K562 (cell line): ENCODE data around the gene ARID3B. TPM values are rescaled to one million over a fixed set of nuclear protein-coding genes. Genes with fewer than 3 reads are reported as not detected.

Experiments used
- ATAC-seq: fragments of 200-7000 bp; cut with Tn5 transposase; 3 replicates; pipeline ENCODE4 v1.9.1; 2020; ENCODE audit warnings: moderate library complexity
- BruUV-seq: library from RNA; stranded (reverse); fragments of 400-500 nt; replicated peaks from 2 replicates; lab custom pipeline; 2021; lab: Mats Ljungman, UMichigan
- CTCF ChIA-PET: fragments of 300-600 bp; formaldehyde crosslinking; extraction: SDS; loops from one replicate; lab custom pipeline; 2021; ENCODE audit warnings: low intra/inter-chr PET ratio; lab: Yijun Ruan, JAX
- POLR2A ChIA-PET: fragments of 300-600, 350-650 bp; sonication (Branson Sonifier 250); formaldehyde crosslinking; extraction: SDS; loops from one replicate; lab custom pipeline; 2021; ENCODE audit warnings: antibody characterized with exemption, inconsistent platforms; lab: Yijun Ruan, JAX
- DNase-seq, 4 experiments: peaks; one replicate each; pipeline versions ENCODE4 v3.0.0 to v3.0.0-alpha.2; 2011 to 2018; ENCODE audit warnings: low spot score in 3 of 4, mixed read lengths in 3 of 4; ENCODE audit errors: extremely low read depth in 1 of 4
- FAIRE-seq: peaks from 2 replicates; lab custom pipeline; 2011; peaks lifted over from hg19 to GRCh38; lab: Jason Lieb, UNC
- H2AFZ ChIP-seq: 2 replicates; pipeline ENCODE4 v1.6.0; 2011; ENCODE audit warnings: low read depth, low read length, control low read depth, inconsistent platforms
- H3K27ac ChIP-seq: fragments of 200-600 bp; 3 replicates; pipeline ENCODE4 v1.8.0; 2011; ENCODE audit warnings: low read depth, mild to moderate bottlenecking, control low read depth, inconsistent platforms, low read length, moderate library complexity, mixed read lengths; ENCODE audit errors: extremely low read depth
- H3K27me3 ChIP-seq, 2 experiments: fragments of 300-600 bp in 1 of 2; 2 replicates in 1 of 2; 3 replicates in 1 of 2; pipeline versions ENCODE4 v1.6.0 to v1.8.0; 2011; ENCODE audit warnings: inconsistent platforms in 2 of 2, low read length in 2 of 2, mild to moderate bottlenecking in 1 of 2, mixed read lengths in 1 of 2, moderate library complexity in 1 of 2; ENCODE audit not compliant: control insufficient read depth in 2 of 2, insufficient read depth in 2 of 2
- H3K36me3 ChIP-seq: fragments of 300-600 bp; 3 replicates; pipeline ENCODE4 v1.8.0; 2011; ENCODE audit warnings: mild to moderate bottlenecking, low read length, inconsistent platforms; ENCODE audit not compliant: control insufficient read depth, insufficient read depth
- H3K4me1 ChIP-seq, 2 experiments: fragments of 200-600 bp in 1 of 2; replicated peaks in 1 of 2; 2 replicates in 1 of 2; 3 replicates in 1 of 2; pipeline versions ENCODE4 v1.5.1 to v1.8.0; 2011; ENCODE audit warnings: inconsistent platforms in 2 of 2, low read length in 2 of 2, mild to moderate bottlenecking in 1 of 2, mixed read lengths in 1 of 2, moderate library complexity in 1 of 2; ENCODE audit not compliant: control insufficient read depth in 2 of 2, insufficient read depth in 2 of 2
- H3K4me2 ChIP-seq: 2 replicates; pipeline ENCODE4 v1.6.1; 2011; ENCODE audit warnings: low read length, control low read depth, inconsistent platforms, mixed read lengths; ENCODE audit not compliant: insufficient read depth
- H3K4me3 ChIP-seq: fragments of 200-600 bp; sonication (generic), shearing (Covaris generic); 2 replicates; pipeline ENCODE4 v1.5.1; 2016; ENCODE audit warnings: control low read depth, inconsistent platforms
- H3K79me2 ChIP-seq: fragments of 200-600 bp; 3 replicates; pipeline ENCODE4 v1.8.0; 2011; ENCODE audit warnings: low read length, inconsistent platforms; ENCODE audit not compliant: control insufficient read depth, insufficient read depth
- H3K9ac ChIP-seq, 2 experiments: 2 replicates each; pipeline versions ENCODE4 v1.6.0 to v1.6.1; 2011; ENCODE audit warnings: low read depth in 2 of 2, low read length in 2 of 2, control low read depth in 1 of 2, inconsistent platforms in 1 of 2, mild to moderate bottlenecking in 1 of 2, mixed read lengths in 1 of 2; ENCODE audit not compliant: insufficient read depth in 1 of 2
- H3K9me1 ChIP-seq: one replicate; pipeline ENCODE4 v1.6.0; 2011; ENCODE audit warnings: inconsistent platforms, mild to moderate bottlenecking, low read length, moderate library complexity; ENCODE audit not compliant: control insufficient read depth, insufficient read depth
- H3K9me3 ChIP-seq: replicated peaks from 2 replicates; pipeline ENCODE4 v1.5.1; 2011; ENCODE audit warnings: low read depth, low read length, inconsistent platforms; ENCODE audit not compliant: control insufficient read depth, insufficient read depth
- H4K20me1 ChIP-seq: replicated peaks from 2 replicates; pipeline ENCODE4 v1.6.1; 2011; ENCODE audit warnings: low read length, inconsistent platforms, mixed read lengths; ENCODE audit not compliant: control insufficient read depth, insufficient read depth
- KAT7 ChIP-seq: sonication (generic); formaldehyde crosslinking; IDR thresholded peaks from 2 replicates; pipeline ENCODE4 v1.8.0; 2022; ENCODE audit warnings: missing genetic modification reagents, mild to moderate bottlenecking, borderline replicate concordance
- KDM2B ChIP-seq: fragments of 250-450 bp; sonication (Bioruptor Pico); IDR thresholded peaks from 2 replicates; pipeline ENCODE4 v1.8.0; 2021; ENCODE audit warnings: mild to moderate bottlenecking, moderate library complexity
- KDM4B ChIP-seq, 2 experiments: fragments of 450-650 bp in 1 of 2; sonication (generic) in 1 of 2; IDR thresholded peaks; 2 replicates each; pipeline ENCODE4 v1.6.1; 2016 to 2017; ENCODE audit warnings: borderline replicate concordance in 2 of 2, antibody characterized with exemption in 1 of 2, low read depth in 1 of 2, mild to moderate bottlenecking in 1 of 2
- NRF1 ChIP-seq, 2 experiments: fragments of 450-650 bp; IDR thresholded peaks in 1 of 2; conservative IDR thresholded peaks in 1 of 2; 2 replicates each; pipeline ENCODE4 v1.6.1; 2014; ENCODE audit warnings: mild to moderate bottlenecking in 2 of 2
- SAFB ChIP-seq: fragments of 200-400 bp; formaldehyde crosslinking; IDR thresholded peaks from 2 replicates; pipeline ENCODE4 v1.6.1; 2017; ENCODE audit warnings: low read depth, low read length, borderline replicate concordance
- SAP30 ChIP-seq: fragments of 200-600 bp; sonication (generic); IDR thresholded peaks from 2 replicates; pipeline ENCODE4 v1.6.1; 2012; ENCODE audit warnings: borderline replicate concordance, low read depth, mild to moderate bottlenecking, moderate library complexity, low read length, control low read depth, inconsistent platforms; ENCODE audit not compliant: insufficient read depth, poor library complexity, severe bottlenecking
- SRSF1 ChIP-seq: fragments of 200-400 bp; formaldehyde crosslinking; IDR thresholded peaks from 2 replicates; pipeline ENCODE4 v1.6.1; 2017; ENCODE audit warnings: mild to moderate bottlenecking, low read depth, low read length, moderate library complexity
- TCF7 ChIP-seq: sonication (generic); IDR thresholded peaks from 2 replicates; pipeline ENCODE4 v1.6.1; 2016; ENCODE audit warnings: antibody characterized with exemption, borderline replicate concordance
- ZBTB7A ChIP-seq: IDR thresholded peaks from 2 replicates; pipeline ENCODE4 v1.6.1; 2011; ENCODE audit warnings: low read depth, mild to moderate bottlenecking, low read length, moderate library complexity, borderline replicate concordance; ENCODE audit not compliant: control insufficient read depth
- ZBTB8A ChIP-seq: fragments of 450-650 bp; IDR thresholded peaks from 2 replicates; pipeline ENCODE4 v1.6.1; 2018; ENCODE audit warnings: mild to moderate bottlenecking, moderate library complexity; ENCODE audit not compliant: partially characterized antibody
- ZNF696 ChIP-seq: fragments of 250-450 bp; sonication (Bioruptor Pico); conservative IDR thresholded peaks from 2 replicates; pipeline ENCODE4 v1.4.0; 2020; ENCODE audit warnings: mild to moderate bottlenecking, moderate library complexity
- ZSCAN29 ChIP-seq: fragments of 450-650 bp; IDR thresholded peaks from 2 replicates; pipeline ENCODE4 v1.6.1; 2017
- WGBS: fragments of 100-300 bp; shearing (Covaris generic); methylation state at CpG from one replicate; pipeline ENCODE4 v1.1.6; 2016; ENCODE audit warnings: low coverage, mixed read lengths; ENCODE audit not compliant: insufficient coverage; ENCODE audit errors: missing lambda C conversion rate; 5-methylcytosine and 5-hydroxymethylcytosine counted together
- in situ Hi-C: fragments of 300-500 bp; cut with MboI; formaldehyde crosslinking; loops from 4 replicates; pipeline ENCODE4 v1.15.0; 2018; ENCODE audit warnings: inconsistent platforms, mixed read lengths
- intact Hi-C: fragments of 100-400 bp; cut with micrococcal nuclease; formaldehyde crosslinking; loops from 2 replicates; pipeline ENCODE4 v1.14.2; 2022
- polyA plus RNA-seq, 8 experiments: library from polyadenylated mRNA; depleted of rRNA in 4 of 8; stranded (reverse) in 5 of 8; unstranded in 3 of 8; fragments of >200 nt; fragmentation: Nextera tagmentation in 2 of 8; fragmentation: Illumina TruSeq in 1 of 8; extraction: Ambion mirVana in 2 of 8; extraction: Trizol in 1 of 8; gene quantifications; 2 replicates each; pipeline versions ENCODE4 v1.2.1 to v1.2.3, GENCODE V29; 2011 to 2014; ENCODE audit warnings: inconsistent platforms in 1 of 8, missing spikeins in 1 of 8
- total RNA-seq, 7 experiments: library from RNA; depleted of rRNA in 6 of 7; stranded (reverse); fragments of >200 nt in 6 of 7; fragmentation: Illumina TruSeq in 2 of 7; extraction: Trizol in 2 of 7; gene quantifications; 2 replicates each; pipeline versions ENCODE4 v1.2.1 to v1.2.3, GENCODE V29; 2011 to 2021; ENCODE audit warnings: low replicate concordance in 1 of 7
- TF ChIP-seq, protein P1 (sequence below): sonication (generic); formaldehyde crosslinking; IDR thresholded peaks from 2 replicates; pipeline ENCODE4 v1.9.0; 2022; ENCODE audit warnings: mild to moderate bottlenecking, missing genetic modification reagents
- TF ChIP-seq, protein P2 (sequence below): sonication (generic); formaldehyde crosslinking; IDR thresholded peaks from 2 replicates; pipeline ENCODE4 v1.8.0; 2022; ENCODE audit warnings: mild to moderate bottlenecking, missing genetic modification reagents
- TF ChIP-seq, protein P3 (sequence below): fragments of 250-450 bp; sonication (Bioruptor Pico); IDR thresholded peaks from 2 replicates; pipeline ENCODE4 v1.4.0; 2020; ENCODE audit warnings: mild to moderate bottlenecking, moderate library complexity

ARID3B gene
- total and polyA plus RNA-seq, 9 of the 15 experiments (the other 6 are each of a cell fraction or from before 2014, with no cell fraction given) = 0.32 to 15.1 (median 7.1) TPM

GRCh38 chr15:74613953-74614743, 73.1 kb downstream of the ARID3B start (continued):
- TF ChIP-seq ZBTB7A = 0 out of 2 replicates have a peak, but pooled peaks have one; percentile 8
- TF ChIP-seq, protein P1, sequence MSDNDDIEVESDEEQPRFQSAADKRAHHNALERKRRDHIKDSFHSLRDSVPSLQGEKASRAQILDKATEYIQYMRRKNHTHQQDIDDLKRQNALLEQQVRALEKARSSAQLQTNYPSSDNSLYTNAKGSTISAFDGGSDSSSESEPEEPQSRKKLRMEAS (CRISPR knock-in tag) = no peak
- TF ChIP-seq NRF1 (conservative IDR thresholded peaks at IDR 0.05 in 1 of 2, IDR thresholded peaks at IDR 0.05 in 1 of 2) = peak; percentile 89 to 90

DNA sequence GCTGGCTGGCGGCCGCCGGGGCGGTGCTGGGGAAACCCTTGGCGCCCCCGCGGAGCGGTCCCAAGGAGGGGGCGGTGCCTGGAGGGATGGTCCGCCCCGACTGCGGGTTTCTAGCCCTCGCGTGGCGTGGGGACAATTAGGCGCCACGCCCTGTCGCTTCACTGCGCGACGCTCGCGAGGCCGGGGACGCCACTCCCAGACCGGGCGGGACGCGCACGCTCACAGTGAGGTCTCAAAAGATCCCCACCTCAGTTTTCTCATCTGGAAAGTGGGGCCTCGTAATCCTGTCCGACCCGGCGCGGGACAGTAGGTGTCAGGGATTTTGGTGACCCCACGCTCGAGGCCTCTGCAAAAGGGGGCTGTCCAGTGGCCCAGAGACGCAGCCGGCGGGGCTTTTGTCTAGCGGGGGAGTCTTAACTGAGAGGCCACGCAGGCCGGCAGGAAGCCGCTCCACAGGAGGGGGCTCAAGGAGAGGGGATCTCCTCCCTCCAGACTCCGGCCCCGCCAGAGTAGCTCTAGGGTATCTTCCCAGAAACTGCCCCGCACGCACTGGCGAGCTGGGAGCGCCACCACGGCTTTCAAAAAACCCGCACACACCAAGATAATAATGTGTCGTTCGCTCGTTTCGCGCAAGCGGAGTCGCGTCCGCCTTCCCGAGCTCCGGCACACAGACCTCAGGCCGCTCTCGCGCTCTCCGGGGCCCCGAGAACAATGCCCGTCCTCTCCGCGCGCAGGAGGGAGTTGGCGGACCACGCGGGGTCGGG, 73.9 kb downstream of the ARID3B start:
- peak overlapping the region; percentile 91 to 98 for H3K9ac ChIP-seq
- peak overlapping the region; percentile 96 for H2AFZ ChIP-seq
- H3K9me1 ChIP-seq = peaks cover 2% of the 10 kb centered on the region
- WGBS = 0% methylated on average over 43 of the region's 76 CpGs
- peak overlapping the region; percentile 89 for H3K4me3 ChIP-seq
- no peaks in the 10 kb centered on the region for H3K9me3 ChIP-seq
- intact Hi-C loops = loop anchor here (1.0 to 10.0 kb wide), 5 partner anchors 69 to 620 kb away; partner anchors contain the start of genes PML, STOML1 and UBL7
- CTCF ChIA-PET = no interaction called here
- in situ Hi-C loops = loop anchor here (5.0 kb wide), 1 partner anchor 68 kb away; no protein-coding TSS in a partner anchor
- H3K4me1 ChIP-seq = peaks cover 27 to 50% of the 10 kb centered on the region in 2 experiments
- H3K27ac ChIP-seq = peak overlapping the region; percentile 84
- FAIRE-seq (peak; percentile 61), ATAC-seq (peak; percentile 78), DNase-seq (peak; percentile 86 to 94 (median 92))
- POLR2A ChIA-PET = interaction anchor here (0.5 to 9.7 kb wide), 10 partner anchors 9 to 233 kb away, joined by 3 to 111 read pairs (median 4); partner anchors contain the start of gene ARID3B
- H3K27me3 ChIP-seq = no peaks in the 10 kb centered on the region; a peak in 1 of 5 replicates
- peaks cover 51% of the 10 kb centered on the region for H4K20me1 ChIP-seq
- peaks cover 50% of the 10 kb centered on the region for H3K79me2 ChIP-seq
- BruUV-seq = TSS peak; percentile 92
- H3K4me2 ChIP-seq = peak overlapping the region; percentile 92
- peaks cover 28% of the 10 kb centered on the region; the same call in 2 of the 3 replicates for H3K36me3 ChIP-seq
- TF ChIP-seq, protein P2, sequence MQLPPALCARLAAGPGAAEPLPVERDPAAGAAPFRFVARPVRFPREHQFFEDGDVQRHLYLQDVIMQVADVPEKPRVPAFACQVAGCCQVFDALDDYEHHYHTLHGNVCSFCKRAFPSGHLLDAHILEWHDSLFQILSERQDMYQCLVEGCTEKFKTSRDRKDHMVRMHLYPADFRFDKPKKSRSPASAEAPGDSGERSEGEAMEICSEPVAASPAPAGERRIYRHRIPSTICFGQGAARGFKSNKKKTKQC = no peak
- TF ChIP-seq TCF7 (no peak), SAP30 (peak; percentile 14), KDM2B (CRISPR knock-in tag) (no peak), ZSCAN29 (no peak), KDM4B (IDR thresholded peaks at IDR 0.05; ENCODE audit: borderline replicate concordance in 2 of 2, low read depth in 1 of 2) (no peak), SAFB (peak; percentile 98), SRSF1 (no peak), ZBTB8A (no peak), KAT7 (CRISPR knock-in tag) (peak; percentile 0; the same call in 1 of the 2 replicates), ZNF696 (CRISPR knock-in tag) (no peak)
- TF ChIP-seq, protein P3, sequence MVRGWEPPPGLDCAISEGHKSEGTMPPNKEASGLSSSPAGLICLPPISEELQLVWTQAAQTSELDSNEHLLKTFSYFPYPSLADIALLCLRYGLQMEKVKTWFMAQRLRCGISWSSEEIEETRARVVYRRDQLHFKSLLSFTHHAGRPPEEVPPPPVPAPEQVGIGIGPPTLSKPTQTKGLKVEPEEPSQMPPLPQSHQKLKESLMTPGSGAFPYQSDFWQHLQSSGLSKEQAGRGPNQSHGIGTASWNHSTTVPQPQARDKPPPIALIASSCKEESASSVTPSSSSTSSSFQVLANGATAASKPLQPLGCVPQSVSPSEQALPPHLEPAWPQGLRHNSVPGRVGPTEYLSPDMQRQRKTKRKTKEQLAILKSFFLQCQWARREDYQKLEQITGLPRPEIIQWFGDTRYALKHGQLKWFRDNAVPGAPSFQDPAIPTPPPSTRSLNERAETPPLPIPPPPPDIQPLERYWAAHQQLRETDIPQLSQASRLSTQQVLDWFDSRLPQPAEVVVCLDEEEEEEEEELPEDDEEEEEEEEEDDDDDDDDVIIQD (CRISPR knock-in tag) = peak; percentile 17; the same call in 1 of the 2 replicates
